Measurements from ENCODE around the gene CACNB2. TPM values are rescaled to one million over a fixed set of nuclear protein-coding genes. Genes with fewer than 3 reads are reported as not detected.

CACNB2 gene
- total RNA-seq, 1 experiment from 2014 or later, result not detected

DNA sequence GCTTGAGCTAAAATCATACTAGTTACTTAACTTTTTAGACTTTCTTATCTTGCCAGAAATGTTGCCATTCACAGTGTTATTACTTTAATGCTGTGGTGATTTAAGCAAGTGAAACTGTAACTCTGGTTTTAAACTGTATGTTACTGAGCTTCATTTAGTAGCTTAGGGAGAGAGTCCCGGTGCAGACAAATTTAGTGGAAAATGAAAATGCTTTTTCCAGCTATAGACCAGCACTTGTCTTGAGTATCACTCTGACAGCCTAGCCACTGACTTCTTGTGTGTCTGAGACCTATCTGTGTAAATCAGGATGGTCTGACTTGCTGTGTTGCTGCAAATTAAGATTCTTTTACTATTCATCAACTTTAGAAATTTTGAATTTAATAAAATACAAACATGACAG, 200.8 kb downstream of the CACNB2 start:
- H2AFZ ChIP-seq, result no peak overlapping the region
- intact Hi-C loops (cut with micrococcal nuclease; ENCODE audit: unreplicated experiment), result no loop called here
- ChIA-PET CTCF (no interaction called here), POLR2A (ENCODE audit: unreplicated experiment) (interaction anchor here (0.7 kb wide), 1 partner anchor 214 kb away, joined by 3 read pairs; no protein-coding TSS in a partner anchor)
- H3K79me2 ChIP-seq (ENCODE audit: low read depth), result no peaks in the 10 kb centered on the region
- H3K4me2 ChIP-seq, result no peak overlapping the region
- no peak for DNase-seq
- no peaks in the 10 kb centered on the region for H3K9me2 ChIP-seq (ENCODE audit: insufficient read depth)
- no peak for TF ChIP-seq EZH2 (IDR thresholded peaks at IDR 0.05; ENCODE audit: low read depth)
- TF ChIP-seq, protein P1, sequence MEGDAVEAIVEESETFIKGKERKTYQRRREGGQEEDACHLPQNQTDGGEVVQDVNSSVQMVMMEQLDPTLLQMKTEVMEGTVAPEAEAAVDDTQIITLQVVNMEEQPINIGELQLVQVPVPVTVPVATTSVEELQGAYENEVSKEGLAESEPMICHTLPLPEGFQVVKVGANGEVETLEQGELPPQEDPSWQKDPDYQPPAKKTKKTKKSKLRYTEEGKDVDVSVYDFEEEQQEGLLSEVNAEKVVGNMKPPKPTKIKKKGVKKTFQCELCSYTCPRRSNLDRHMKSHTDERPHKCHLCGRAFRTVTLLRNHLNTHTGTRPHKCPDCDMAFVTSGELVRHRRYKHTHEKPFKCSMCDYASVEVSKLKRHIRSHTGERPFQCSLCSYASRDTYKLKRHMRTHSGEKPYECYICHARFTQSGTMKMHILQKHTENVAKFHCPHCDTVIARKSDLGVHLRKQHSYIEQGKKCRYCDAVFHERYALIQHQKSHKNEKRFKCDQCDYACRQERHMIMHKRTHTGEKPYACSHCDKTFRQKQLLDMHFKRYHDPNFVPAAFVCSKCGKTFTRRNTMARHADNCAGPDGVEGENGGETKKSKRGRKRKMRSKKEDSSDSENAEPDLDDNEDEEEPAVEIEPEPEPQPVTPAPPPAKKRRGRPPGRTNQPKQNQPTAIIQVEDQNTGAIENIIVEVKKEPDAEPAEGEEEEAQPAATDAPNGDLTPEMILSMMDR (conservative IDR thresholded peaks at IDR 0.05), result no peak
- H3K9me3 ChIP-seq (ENCODE audit: insufficient read depth, low read depth), result no peaks in the 10 kb centered on the region
- no peaks in the 10 kb centered on the region for H3K36me3 ChIP-seq (ENCODE audit: low read depth)
- peaks cover 6% of the 10 kb centered on the region; the same call in 1 of the 2 replicates for H3K27me3 ChIP-seq (ENCODE audit: insufficient read depth, low read depth)
- H3F3A ChIP-seq (ENCODE audit: insufficient read depth, low read depth), result no peaks in the 10 kb centered on the region
- BruUV-seq (replicated peaks), result no TSS peak
- no peak overlapping the region for H3K27ac ChIP-seq
- no peak overlapping the region for H3K4me3 ChIP-seq
- H3K4me1 ChIP-seq (replicated peaks; ENCODE audit: insufficient read depth), result no peaks in the 10 kb centered on the region
- H4K20me1 ChIP-seq (ENCODE audit: insufficient read depth), result no peaks in the 10 kb centered on the region

DNA sequence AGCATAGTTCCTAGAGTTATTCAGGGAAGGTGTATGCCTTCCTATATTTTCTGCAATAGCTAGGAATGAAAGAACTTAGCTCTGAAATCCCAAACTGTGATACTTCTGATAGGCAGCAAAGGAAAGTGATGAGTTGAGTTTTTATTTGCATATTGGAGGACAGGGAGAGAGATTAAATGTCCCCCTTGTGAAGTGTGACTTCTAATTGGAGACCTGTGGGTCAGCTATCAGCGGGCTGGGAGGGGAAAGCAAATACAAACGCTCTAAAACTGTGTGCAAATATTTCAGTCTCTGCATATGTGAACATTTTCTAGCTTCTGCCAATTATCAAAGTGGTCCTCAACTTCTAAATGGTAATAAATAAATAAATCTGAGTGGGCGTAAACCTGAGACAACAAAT, 203.3 kb downstream of the CACNB2 start:
- ChIA-PET CTCF (no interaction called here), POLR2A (ENCODE audit: unreplicated experiment) (no interaction called here)
- no peak for TF ChIP-seq EZH2 (IDR thresholded peaks at IDR 0.05; ENCODE audit: low read depth)
- TF ChIP-seq, protein P1 (conservative IDR thresholded peaks at IDR 0.05), result no peak
- Histone ChIP-seq H3K9me2 (ENCODE audit: insufficient read depth) (no peaks in the 10 kb centered on the region), H3K27ac (no peak overlapping the region), H3K4me2 (no peak overlapping the region), H3K4me3 (no peak overlapping the region), H2AFZ (no peak overlapping the region), H4K20me1 (ENCODE audit: insufficient read depth) (no peaks in the 10 kb centered on the region), H3K9me3 (ENCODE audit: insufficient read depth, low read depth) (no peaks in the 10 kb centered on the region), H3F3A (ENCODE audit: insufficient read depth, low read depth) (no peaks in the 10 kb centered on the region), H3K36me3 (ENCODE audit: low read depth) (no peaks in the 10 kb centered on the region), H3K27me3 (ENCODE audit: insufficient read depth, low read depth) (peaks cover 6% of the 10 kb centered on the region; the same call in 1 of the 2 replicates), H3K4me1 (replicated peaks; ENCODE audit: insufficient read depth) (no peaks in the 10 kb centered on the region), H3K79me2 (ENCODE audit: low read depth) (no peaks in the 10 kb centered on the region)
- no TSS peak for BruUV-seq (replicated peaks)
- intact Hi-C loops (cut with micrococcal nuclease; ENCODE audit: unreplicated experiment), result no loop called here
- DNase-seq, result no peak

DNA sequence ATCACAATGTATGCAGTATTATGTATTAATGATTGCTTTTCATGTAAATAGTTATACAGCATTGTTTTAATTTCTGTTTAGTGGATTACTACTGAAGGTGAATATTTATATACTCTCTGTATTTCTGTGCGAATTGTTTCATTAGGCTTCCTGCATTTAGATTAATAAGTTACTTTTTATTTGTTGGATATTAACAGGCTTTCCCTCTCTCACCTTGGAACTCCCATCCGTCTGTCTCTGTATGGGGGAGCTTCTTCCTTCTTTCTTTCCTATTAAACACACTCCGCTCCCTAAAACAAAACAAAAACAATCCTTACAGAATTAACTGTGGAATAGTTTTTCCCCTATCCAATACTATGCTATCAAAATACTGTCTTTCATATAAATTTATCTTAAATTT, 205.1 kb downstream of the CACNB2 start:
- intact Hi-C loops (cut with micrococcal nuclease; ENCODE audit: unreplicated experiment), result no loop called here
- Histone ChIP-seq H3K4me2 (no peak overlapping the region), H3K27ac (no peak overlapping the region), H2AFZ (no peak overlapping the region), H3F3A (ENCODE audit: insufficient read depth, low read depth) (no peaks in the 10 kb centered on the region), H3K9me3 (ENCODE audit: insufficient read depth, low read depth) (no peaks in the 10 kb centered on the region), H3K36me3 (ENCODE audit: low read depth) (no peaks in the 10 kb centered on the region), H3K27me3 (ENCODE audit: insufficient read depth, low read depth) (peaks cover 6% of the 10 kb centered on the region; the same call in 1 of the 2 replicates), H3K4me3 (no peak overlapping the region), H3K9me2 (ENCODE audit: insufficient read depth) (no peaks in the 10 kb centered on the region), H4K20me1 (ENCODE audit: insufficient read depth) (no peaks in the 10 kb centered on the region), H3K79me2 (ENCODE audit: low read depth) (no peaks in the 10 kb centered on the region), H3K4me1 (replicated peaks; ENCODE audit: insufficient read depth) (no peaks in the 10 kb centered on the region)
- TF ChIP-seq, protein P1 (conservative IDR thresholded peaks at IDR 0.05), result no peak
- TF ChIP-seq EZH2 (IDR thresholded peaks at IDR 0.05; ENCODE audit: low read depth), result no peak
- BruUV-seq (replicated peaks), result no TSS peak
- POLR2A ChIA-PET (ENCODE audit: unreplicated experiment), result interaction anchor here (0.6 kb wide), 1 partner anchor 360 kb away, joined by 6 read pairs; no protein-coding TSS in a partner anchor
- CTCF ChIA-PET, result no interaction called here
- DNase-seq, result no peak
